Activated naive CD4-positive, alpha-beta T cell treated with anti-CD3 and anti-CD28 coated beads, Interleukin-2, amount 10 ng/mL, durations not matched to agents 7 days and 5 days (primary cell): ENCODE results near the gene GPR62.

Experiments used
- CTCF ChIA-PET: fragments of 350-600 bp; sonication (Branson Sonifier 250); formaldehyde crosslinking; loops from one replicate; lab custom pipeline; 2021; ENCODE audit warnings: antibody characterized with exemption; lab: Charles Lee
- DNase-seq: peaks from one replicate; pipeline ENCODE4 v3.0.0-alpha.2; 2020
- H3K27ac Mint-ChIP-seq: one replicate; pipeline ENCODE4 v1.8.0; 2021; ENCODE audit warnings: mild to moderate bottlenecking, moderate library complexity, mixed read lengths
- H3K27me3 Mint-ChIP-seq: one replicate; pipeline ENCODE4 v1.8.0; 2021; ENCODE audit warnings: mild to moderate bottlenecking, mixed read lengths
- H3K36me3 Mint-ChIP-seq: one replicate; pipeline ENCODE4 v1.8.0; 2021; ENCODE audit warnings: mixed read lengths
- H3K4me1 Mint-ChIP-seq: one replicate; pipeline ENCODE4 v1.8.0; 2021; ENCODE audit warnings: mixed read lengths
- H3K4me3 Mint-ChIP-seq: one replicate; pipeline ENCODE4 v1.8.0; 2021; ENCODE audit warnings: mild to moderate bottlenecking, moderate library complexity, mixed read lengths
- H3K9me3 Mint-ChIP-seq: one replicate; pipeline ENCODE4 v1.8.0; 2021; ENCODE audit warnings: mixed read lengths

The GPR62 gene

GRCh38 chr3:51934139-51934850 lies 20.9 kb upstream of the GPR62 start:
- CTCF ChIA-PET: interaction anchor here (1.3 to 3.2 kb wide), 2 partner anchors 8 to 189 kb away, joined by 3 to 10 read pairs; partner anchors contain the start of genes PARP3 and RRP9
- no peak overlapping the region for H3K4me3 Mint-ChIP-seq
- H3K9me3 Mint-ChIP-seq: no peaks in the 10 kb centered on the region
- peaks cover 36% of the 10 kb centered on the region for H3K36me3 Mint-ChIP-seq
- no peaks in the 10 kb centered on the region for H3K27me3 Mint-ChIP-seq
- no peak for DNase-seq
- H3K27ac Mint-ChIP-seq: no peak overlapping the region
- peaks cover 6% of the 10 kb centered on the region for H3K4me1 Mint-ChIP-seq

GRCh38 chr3:51934991-51935885 lies 19.9 kb upstream of the GPR62 start:
- H3K36me3 Mint-ChIP-seq: peaks cover 36% of the 10 kb centered on the region

GRCh38 chr3:51935886-51936755 lies 19.1 kb upstream of the GPR62 start:
- H3K36me3 Mint-ChIP-seq: peaks cover 36% of the 10 kb centered on the region

More at GRCh38 chr3:51934991-51935885, 19.9 kb upstream of the GPR62 start:
- no peak for DNase-seq
- Mint-ChIP-seq H3K27me3 (no peaks in the 10 kb centered on the region), H3K9me3 (no peaks in the 10 kb centered on the region), H3K4me3 (no peak overlapping the region), H3K4me1 (peaks cover 15% of the 10 kb centered on the region), H3K27ac (no peak overlapping the region)
- CTCF ChIA-PET: interaction anchor here (1.3 kb wide), 1 partner anchor 188 kb away, joined by 3 read pairs; no protein-coding TSS in a partner anchor

GRCh38 chr3:51937014-51937413 lies 18.2 kb upstream of the GPR62 start:
- no peaks in the 10 kb centered on the region for H3K9me3 Mint-ChIP-seq
- CTCF ChIA-PET: interaction anchor here (1.3 kb wide), 1 partner anchor 212 kb away, joined by 3 read pairs; no protein-coding TSS in a partner anchor
- H3K27me3 Mint-ChIP-seq: no peaks in the 10 kb centered on the region
- no peak for DNase-seq
- H3K36me3 Mint-ChIP-seq: peaks cover 35% of the 10 kb centered on the region
- peaks cover 28% of the 10 kb centered on the region for H3K4me1 Mint-ChIP-seq
- H3K4me3 Mint-ChIP-seq: no peak overlapping the region
- no peak overlapping the region for H3K27ac Mint-ChIP-seq

More at GRCh38 chr3:51935886-51936755, 19.1 kb upstream of the GPR62 start:
- DNase-seq: no peak
- Mint-ChIP-seq H3K27ac (peak overlapping the region; percentile 11), H3K9me3 (no peaks in the 10 kb centered on the region), H3K4me1 (peaks cover 23% of the 10 kb centered on the region), H3K4me3 (no peak overlapping the region), H3K27me3 (no peaks in the 10 kb centered on the region)
- CTCF ChIA-PET: interaction anchor here (1.3 kb wide), 1 partner anchor 187 kb away, joined by 3 read pairs; no protein-coding TSS in a partner anchor

GRCh38 chr3:51937611-51938450 lies 17.4 kb upstream of the GPR62 start:
- no peak for DNase-seq
- CTCF ChIA-PET: interaction anchor here (1.3 kb wide), 1 partner anchor 211 kb away, joined by 3 read pairs; no protein-coding TSS in a partner anchor
- no peak overlapping the region for H3K4me3 Mint-ChIP-seq
- peaks cover 33% of the 10 kb centered on the region for H3K36me3 Mint-ChIP-seq
- H3K27me3 Mint-ChIP-seq: no peaks in the 10 kb centered on the region
- peaks cover 35% of the 10 kb centered on the region for H3K4me1 Mint-ChIP-seq
- no peak overlapping the region for H3K27ac Mint-ChIP-seq
- H3K9me3 Mint-ChIP-seq: no peaks in the 10 kb centered on the region

GRCh38 chr3:51938780-51939425 lies 16.3 kb upstream of the GPR62 start:
- CTCF ChIA-PET: no interaction called here
- Mint-ChIP-seq H3K36me3 (peaks cover 30% of the 10 kb centered on the region), H3K27ac (no peak overlapping the region), H3K27me3 (no peaks in the 10 kb centered on the region), H3K4me3 (no peak overlapping the region), H3K9me3 (no peaks in the 10 kb centered on the region), H3K4me1 (peaks cover 39% of the 10 kb centered on the region)
- no peak for DNase-seq

GRCh38 chr3:51940648-51941462 lies 14.3 kb upstream of the GPR62 start:
- no peaks in the 10 kb centered on the region for H3K9me3 Mint-ChIP-seq
- DNase-seq: no peak
- H3K4me1 Mint-ChIP-seq: peaks cover 39% of the 10 kb centered on the region
- peaks cover 21% of the 10 kb centered on the region for H3K36me3 Mint-ChIP-seq
- CTCF ChIA-PET: interaction anchor here (0.6 to 3.4 kb wide), 11 partner anchors 8 to 471 kb away, joined by 3 to 24 read pairs (median 4); partner anchors contain the start of genes ABHD14A and ABHD14B
- H3K4me3 Mint-ChIP-seq: peak overlapping the region; percentile 87
- no peaks in the 10 kb centered on the region for H3K27me3 Mint-ChIP-seq
- peak overlapping the region; percentile 67 for H3K27ac Mint-ChIP-seq

GRCh38 chr3:51941463-51941797 lies 13.8 kb upstream of the GPR62 start:
- Mint-ChIP-seq H3K9me3 (no peaks in the 10 kb centered on the region), H3K27ac (peak overlapping the region; percentile 91), H3K27me3 (no peaks in the 10 kb centered on the region), H3K36me3 (peaks cover 17% of the 10 kb centered on the region), H3K4me3 (peak overlapping the region; percentile 87), H3K4me1 (peaks cover 39% of the 10 kb centered on the region)
- no peak for DNase-seq
- CTCF ChIA-PET: interaction anchor here (0.6 to 3.4 kb wide), 12 partner anchors 8 to 471 kb away, joined by 3 to 24 read pairs (median 4); partner anchors contain the start of genes ABHD14A and ABHD14B

GRCh38 chr3:51941798-51942602 lies 13.2 kb upstream of the GPR62 start, which contains the start of the genes PARP3 and RRP9:
Gene PARP3, plus strand, starts transcription at chr3:51942363. Its CDS starts 993 bp downstream, at chr3:51943356.
Gene RRP9, minus strand, starts transcription at chr3:51941904. Its CDS starts 37 bp downstream, at chr3:51941867.
- Mint-ChIP-seq H3K4me3 (peak within 1 kb of the TSS; percentile 87), H3K36me3 (peaks cover 15% of the 10 kb centered on the region), H3K27ac (peak within 1 kb of the TSS; percentile 91), H3K4me1 (peaks cover 39% of the 10 kb centered on the region), H3K27me3 (no peaks in the 10 kb centered on the region), H3K9me3 (no peaks in the 10 kb centered on the region)
- DNase-seq: peak; percentile 100
- CTCF ChIA-PET: interaction anchor here (0.6 to 3.4 kb wide), 23 partner anchors 9 to 470 kb away, joined by 3 to 24 read pairs (median 4); partner anchors contain the start of genes ABHD14A, ABHD14B, ACY1 and DUSP7

- Mint-ChIP-seq H3K27ac (peak overlapping the region; percentile 91), H3K36me3 (peaks cover 10% of the 10 kb centered on the region), H3K27me3 (no peaks in the 10 kb centered on the region), H3K4me1 (peaks cover 39% of the 10 kb centered on the region), H3K9me3 (no peaks in the 10 kb centered on the region), H3K4me3 (peak overlapping the region; percentile 87)
- peak; percentile 78 for DNase-seq
- CTCF ChIA-PET: interaction anchor here (0.7 to 3.4 kb wide), 16 partner anchors 10 to 289 kb away, joined by 3 to 24 read pairs (median 3); partner anchors contain the start of genes ABHD14A, ABHD14B, ACY1 and DUSP7
These were observed 12.4 kb upstream of the GPR62 start for GRCh38 chr3:51942603-51943450.
